Stimulated activated CD8-positive, alpha-beta memory T cell treated with anti-CD3 and anti-CD28 coated beads, Interleukin-15, amount 100 ng/mL, for 1 hour (primary cell): Measurements from ENCODE around the gene CHRNA3.
"Not testable (repeated sequence)": the region's sequence is repeated elsewhere in the genome, so short reads cannot be mapped to it uniquely, and the experiment has no call there.

Experiments used
- DNase-seq: peaks from one replicate; pipeline ENCODE4 v3.0.0-alpha.2; 2020; ENCODE audit warnings: low read depth

Gene CHRNA3

GRCh38 chr15:78617516-78617915, 3.3 kb downstream of the CHRNA3 start:
- DNase-seq: no peak

- DNase-seq: no peak
These were observed 3.7 kb downstream of the CHRNA3 start for GRCh38 chr15:78617076-78617475.

- no peak for DNase-seq
These were observed 4.3 kb downstream of the CHRNA3 start for GRCh38 chr15:78616506-78616905.

- DNase-seq: no peak
These were observed 5.6 kb downstream of the CHRNA3 start for GRCh38 chr15:78615151-78615589.

- no peak for DNase-seq
These were observed 6.8 kb downstream of the CHRNA3 start for GRCh38 chr15:78614021-78614420.

- DNase-seq: not testable (repeated sequence)
These were observed 11.2 kb downstream of the CHRNA3 start for GRCh38 chr15:78609551-78609950.

- DNase-seq: no peak
These were observed 15.1 kb downstream of the CHRNA3 start for GRCh38 chr15:78605680-78606079.

- DNase-seq: no peak
These were observed 15.6 kb downstream of the CHRNA3 start for GRCh38 chr15:78605201-78605600.

- DNase-seq: no peak
These were observed 16.4 kb downstream of the CHRNA3 start for GRCh38 chr15:78604420-78604819.

- DNase-seq: no peak
These were observed 17.3 kb downstream of the CHRNA3 start for GRCh38 chr15:78603467-78603866.

GRCh38 chr15:78599189-78599588, 21.6 kb downstream of the CHRNA3 start:
- no peak for DNase-seq

GRCh38 chr15:78598348-78598747, 22.4 kb downstream of the CHRNA3 start:
- no peak for DNase-seq

- DNase-seq: no peak
These were observed 23.2 kb downstream of the CHRNA3 start for GRCh38 chr15:78597583-78597982.

GRCh38 chr15:78574944-78575343, 45.9 kb downstream of the CHRNA3 start:
- no peak for DNase-seq

GRCh38 chr15:78573416-78573815, 47.4 kb downstream of the CHRNA3 start:
- DNase-seq: no peak

- no peak for DNase-seq
These were observed 49.4 kb downstream of the CHRNA3 start for GRCh38 chr15:78571382-78571781.

GRCh38 chr15:78570710-78571109, 50.1 kb downstream of the CHRNA3 start:
- DNase-seq: no peak

- no peak for DNase-seq
These were observed 53.3 kb downstream of the CHRNA3 start for GRCh38 chr15:78567531-78567930.

- DNase-seq: no peak
These were observed 54.6 kb downstream of the CHRNA3 start for GRCh38 chr15:78565951-78566774.

- peak; percentile 44 for DNase-seq
These were observed 55.5 kb downstream of the CHRNA3 start, which contains the start of gene CHRNA5 for GRCh38 chr15:78565097-78565950. CHRNA5 (plus strand) TSS chr15:78565520; CDS start chr15:78565720, 200 bp downstream.

- no peak for DNase-seq
These were observed 56.1 kb downstream of the CHRNA3 start for GRCh38 chr15:78564743-78565096.

- DNase-seq: no peak
These were observed 57.7 kb downstream of the CHRNA3 start for GRCh38 chr15:78563092-78563491.

GRCh38 chr15:78561490-78561889, 59.3 kb downstream of the CHRNA3 start:
- no peak for DNase-seq
